Progenitor cell of endocrine pancreas (in vitro differentiated cells): ENCODE data around the gene CDH4. TPM values are rescaled to one million over a fixed set of nuclear protein-coding genes. Genes with fewer than 3 reads are reported as not detected.

Source experiments
- DNase-seq: peaks from one replicate; pipeline ENCODE4 v3.0.0; 2021; ENCODE audit warnings: low spot score; ENCODE audit not compliant: unreplicated experiment
- H3K27ac Mint-ChIP-seq: 2 replicates; pipeline ENCODE4 v1.8.0; 2021; ENCODE audit warnings: mild to moderate bottlenecking, moderate library complexity, mixed read lengths
- H3K27me3 Mint-ChIP-seq: 2 replicates; pipeline ENCODE4 v1.8.0; 2021; ENCODE audit warnings: mixed read lengths
- H3K36me3 Mint-ChIP-seq: 2 replicates; pipeline ENCODE4 v1.8.0; 2022; ENCODE audit warnings: mixed read lengths; ENCODE audit not compliant: insufficient read depth
- H3K4me1 Mint-ChIP-seq: 2 replicates; pipeline ENCODE4 v1.8.0; 2021; ENCODE audit warnings: low read depth, mixed read lengths
- H3K4me3 Mint-ChIP-seq: 2 replicates; pipeline ENCODE4 v1.8.0; 2021; ENCODE audit warnings: low read depth, mild to moderate bottlenecking, moderate library complexity, mixed read lengths
- H3K9me3 Mint-ChIP-seq: 2 replicates; pipeline ENCODE4 v1.8.0; 2021; ENCODE audit warnings: low read depth, mixed read lengths
- CTCF ChIP-seq: fragments of 200-600 bp; sonication (generic); IDR thresholded peaks from one replicate; pipeline ENCODE4 v1.5.0; 2021; ENCODE audit warnings: antibody characterized with exemption, mild to moderate bottlenecking; ENCODE audit not compliant: unreplicated experiment
- total RNA-seq: library from RNA; stranded (reverse); gene quantifications from 2 replicates; pipeline ENCODE4 v1.2.1, GENCODE V29; 2021

CDH4 gene
- total RNA-seq, 1 donor from 2014 or later: 0.43 TPM

- no peak overlapping the region for H3K4me3 Mint-ChIP-seq
- H3K9me3 Mint-ChIP-seq: no peaks in the 10 kb centered on the region
- H3K4me1 Mint-ChIP-seq: no peaks in the 10 kb centered on the region
- no peak for TF ChIP-seq CTCF
- H3K27ac Mint-ChIP-seq: no peak overlapping the region
- DNase-seq: no peak
- no peaks in the 10 kb centered on the region for H3K36me3 Mint-ChIP-seq
- H3K27me3 Mint-ChIP-seq: peaks cover 6% of the 10 kb centered on the region
Observed at GRCh38 chr20:61455508-61456215, 203.6 kb downstream of the CDH4 start.

GRCh38 chr20:61457725-61458124 is 205.7 kb downstream of the CDH4 start:
- peaks cover 4% of the 10 kb centered on the region for H3K27me3 Mint-ChIP-seq

GRCh38 chr20:61458146-61458746 is 206.2 kb downstream of the CDH4 start:
- Mint-ChIP-seq H3K4me1 (no peaks in the 10 kb centered on the region), H3K36me3 (no peaks in the 10 kb centered on the region), H3K27me3 (peaks cover 7% of the 10 kb centered on the region), H3K27ac (no peak overlapping the region), H3K9me3 (peaks cover 3% of the 10 kb centered on the region), H3K4me3 (no peak overlapping the region)
- no peak for TF ChIP-seq CTCF
- DNase-seq: no peak

More at GRCh38 chr20:61457725-61458124, 205.7 kb downstream of the CDH4 start:
- Mint-ChIP-seq H3K4me1 (no peaks in the 10 kb centered on the region), H3K36me3 (no peaks in the 10 kb centered on the region), H3K9me3 (no peaks in the 10 kb centered on the region), H3K27ac (no peak overlapping the region), H3K4me3 (no peak overlapping the region)
- no peak for TF ChIP-seq CTCF
- DNase-seq: no peak

DNA sequence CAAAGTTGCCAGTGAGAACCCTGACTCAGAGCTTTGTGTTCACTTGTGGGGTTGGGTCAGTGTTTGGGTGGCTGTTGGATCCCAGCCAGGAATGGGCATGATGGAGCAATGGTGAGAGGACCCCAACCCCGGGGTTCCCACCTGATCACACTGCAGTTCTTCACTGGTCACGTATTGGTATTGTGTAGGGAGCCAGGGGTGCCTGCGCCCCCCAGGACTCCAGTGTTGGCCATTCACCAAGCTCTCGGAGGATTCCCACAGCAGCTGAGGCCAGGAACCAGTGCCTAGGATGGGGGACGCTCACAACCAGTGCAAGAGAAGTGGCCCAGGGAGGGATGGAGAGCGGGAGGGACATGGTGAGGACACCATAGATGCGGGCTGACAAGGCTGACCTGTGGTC is 207.2 kb downstream of the CDH4 start:
- TF ChIP-seq CTCF: no peak
- Mint-ChIP-seq H3K4me1 (no peaks in the 10 kb centered on the region), H3K27me3 (peaks cover 7% of the 10 kb centered on the region), H3K36me3 (no peaks in the 10 kb centered on the region), H3K9me3 (peaks cover 3% of the 10 kb centered on the region), H3K4me3 (no peak overlapping the region), H3K27ac (no peak overlapping the region)
- DNase-seq: no peak

DNA sequence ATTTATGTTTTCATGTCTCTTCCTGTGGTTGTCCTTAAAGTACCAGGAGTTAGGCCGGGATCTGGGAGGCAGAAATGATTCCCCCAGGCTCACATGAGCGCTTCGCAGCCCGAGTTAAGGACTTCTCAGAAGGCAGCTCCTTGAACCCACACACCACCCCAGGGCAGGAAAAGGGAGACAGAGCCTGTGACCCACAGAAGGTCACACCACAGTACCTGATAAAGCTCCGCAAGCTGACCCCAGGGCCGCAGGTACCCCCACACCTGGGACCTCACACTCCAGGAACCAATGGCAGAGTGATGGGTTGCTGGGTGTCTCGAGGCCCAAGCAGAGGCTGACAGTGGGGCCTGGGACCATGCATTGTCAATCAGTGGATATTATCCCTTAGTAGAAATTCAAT is 207.6 kb downstream of the CDH4 start:
- DNase-seq: no peak
- no peak overlapping the region for H3K4me3 Mint-ChIP-seq
- TF ChIP-seq CTCF: no peak
- H3K27ac Mint-ChIP-seq: no peak overlapping the region
- H3K4me1 Mint-ChIP-seq: no peaks in the 10 kb centered on the region
- peaks cover 7% of the 10 kb centered on the region for H3K27me3 Mint-ChIP-seq
- H3K9me3 Mint-ChIP-seq: peaks cover 3% of the 10 kb centered on the region
- no peaks in the 10 kb centered on the region for H3K36me3 Mint-ChIP-seq
